ENCODE results near the gene CTNNBL1. TPM values are rescaled to one million over a fixed set of nuclear protein-coding genes. Genes with fewer than 3 reads are reported as not detected.

Gene CTNNBL1
- polyA plus RNA-seq, 1 of the 3 experiments (the other 2 are of a cell fraction) = 29.5 TPM

DNA sequence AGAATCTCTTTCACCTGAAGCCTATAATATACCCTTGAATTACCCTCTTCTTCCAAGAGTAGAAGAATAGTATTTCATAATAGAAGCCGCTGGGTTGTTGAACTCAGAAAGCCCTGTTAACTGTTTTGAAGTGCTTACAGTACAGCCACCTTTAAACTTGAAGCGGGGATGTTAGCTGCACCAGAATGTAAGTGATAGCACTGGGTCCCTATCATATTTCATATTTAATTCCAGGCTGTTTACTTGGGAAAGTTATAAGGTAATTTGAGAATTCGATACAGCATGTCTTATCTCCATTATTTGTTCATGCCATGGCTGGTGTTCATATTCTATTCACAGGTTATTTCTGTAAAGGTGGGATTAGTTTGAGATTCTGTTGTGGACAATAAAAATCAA, 145.6 kb downstream of the CTNNBL1 start:
- no peak overlapping the region for H3K9ac ChIP-seq
- TF ChIP-seq, protein P1, sequence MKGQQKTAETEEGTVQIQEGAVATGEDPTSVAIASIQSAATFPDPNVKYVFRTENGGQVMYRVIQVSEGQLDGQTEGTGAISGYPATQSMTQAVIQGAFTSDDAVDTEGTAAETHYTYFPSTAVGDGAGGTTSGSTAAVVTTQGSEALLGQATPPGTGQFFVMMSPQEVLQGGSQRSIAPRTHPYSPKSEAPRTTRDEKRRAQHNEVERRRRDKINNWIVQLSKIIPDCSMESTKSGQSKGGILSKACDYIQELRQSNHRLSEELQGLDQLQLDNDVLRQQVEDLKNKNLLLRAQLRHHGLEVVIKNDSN (IDR thresholded peaks at IDR 0.05; ENCODE audit: borderline replicate concordance, low read depth) = no peak
- TF ChIP-seq EZH2phosphoT487 (IDR thresholded peaks at IDR 0.05; ENCODE audit: borderline replicate concordance, low read depth) (no peak), FOXJ3 (CRISPR knock-in tag; IDR thresholded peaks at IDR 0.05) (no peak), TEAD4 (IDR thresholded peaks at IDR 0.05; ENCODE audit: borderline replicate concordance, insufficient read depth) (no peak), SMC3 (IDR thresholded peaks at IDR 0.05; ENCODE audit: low read depth, low read length) (no peak), FOXM1 (IDR thresholded peaks at IDR 0.05; ENCODE audit: low read depth) (no peak), TCF12 (IDR thresholded peaks at IDR 0.05) (no peak), NRF1 (IDR thresholded peaks at IDR 0.05; ENCODE audit: low read depth, low read length) (no peak)
- TF ChIP-seq, protein P2, sequence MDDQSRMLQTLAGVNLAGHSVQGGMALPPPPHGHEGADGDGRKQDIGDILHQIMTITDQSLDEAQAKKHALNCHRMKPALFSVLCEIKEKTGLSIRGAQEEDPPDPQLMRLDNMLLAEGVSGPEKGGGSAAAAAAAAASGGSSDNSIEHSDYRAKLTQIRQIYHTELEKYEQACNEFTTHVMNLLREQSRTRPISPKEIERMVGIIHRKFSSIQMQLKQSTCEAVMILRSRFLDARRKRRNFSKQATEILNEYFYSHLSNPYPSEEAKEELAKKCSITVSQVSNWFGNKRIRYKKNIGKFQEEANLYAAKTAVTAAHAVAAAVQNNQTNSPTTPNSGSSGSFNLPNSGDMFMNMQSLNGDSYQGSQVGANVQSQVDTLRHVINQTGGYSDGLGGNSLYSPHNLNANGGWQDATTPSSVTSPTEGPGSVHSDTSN (IDR thresholded peaks at IDR 0.05) = no peak
- TF ChIP-seq, protein P3, sequence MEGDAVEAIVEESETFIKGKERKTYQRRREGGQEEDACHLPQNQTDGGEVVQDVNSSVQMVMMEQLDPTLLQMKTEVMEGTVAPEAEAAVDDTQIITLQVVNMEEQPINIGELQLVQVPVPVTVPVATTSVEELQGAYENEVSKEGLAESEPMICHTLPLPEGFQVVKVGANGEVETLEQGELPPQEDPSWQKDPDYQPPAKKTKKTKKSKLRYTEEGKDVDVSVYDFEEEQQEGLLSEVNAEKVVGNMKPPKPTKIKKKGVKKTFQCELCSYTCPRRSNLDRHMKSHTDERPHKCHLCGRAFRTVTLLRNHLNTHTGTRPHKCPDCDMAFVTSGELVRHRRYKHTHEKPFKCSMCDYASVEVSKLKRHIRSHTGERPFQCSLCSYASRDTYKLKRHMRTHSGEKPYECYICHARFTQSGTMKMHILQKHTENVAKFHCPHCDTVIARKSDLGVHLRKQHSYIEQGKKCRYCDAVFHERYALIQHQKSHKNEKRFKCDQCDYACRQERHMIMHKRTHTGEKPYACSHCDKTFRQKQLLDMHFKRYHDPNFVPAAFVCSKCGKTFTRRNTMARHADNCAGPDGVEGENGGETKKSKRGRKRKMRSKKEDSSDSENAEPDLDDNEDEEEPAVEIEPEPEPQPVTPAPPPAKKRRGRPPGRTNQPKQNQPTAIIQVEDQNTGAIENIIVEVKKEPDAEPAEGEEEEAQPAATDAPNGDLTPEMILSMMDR (IDR thresholded peaks at IDR 0.05) = no peak

DNA sequence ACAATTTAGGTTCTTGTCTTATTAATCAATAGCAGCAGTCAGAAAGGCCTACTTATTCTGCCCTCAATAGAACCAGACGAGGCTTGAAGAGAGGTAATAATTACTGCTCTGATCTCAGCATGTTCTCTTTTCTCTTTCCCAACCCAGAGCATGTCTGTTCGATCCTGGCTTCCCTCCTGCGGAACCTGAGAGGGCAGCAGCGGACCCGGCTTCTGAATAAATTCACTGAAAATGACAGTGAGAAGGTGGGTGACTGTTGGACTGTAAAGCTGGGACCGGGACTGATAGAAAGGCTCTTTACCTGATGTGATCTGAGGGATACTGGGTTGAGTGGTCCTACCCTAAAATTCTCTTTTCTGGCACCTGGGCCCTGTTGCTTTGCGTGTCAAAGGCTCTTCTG, 146.1 kb downstream of the CTNNBL1 start:
- Histone ChIP-seq H3K4me2 (no peak overlapping the region), H3K4me3 (ENCODE audit: low read depth in 2 of 2, low read length in 1 of 2) (no peak overlapping the region), H3F3A (replicated peaks; ENCODE audit: insufficient read depth) (no peaks in the 10 kb centered on the region), H3K4me1 (ENCODE audit: control insufficient read depth in 1 of 2, insufficient read depth in 2 of 2, low read depth in 1 of 2, low read length in 1 of 2) (peaks cover 0 to 3% of the 10 kb centered on the region in 2 experiments; a peak in 1 of 4 replicates), H3K9ac (no peak overlapping the region), H3K27ac (ENCODE audit: low read depth in 2 of 2, low read length in 1 of 2) (no peak overlapping the region), H4K20me1 (ENCODE audit: insufficient read depth) (no peaks in the 10 kb centered on the region), H3K27me3 (ENCODE audit: insufficient read depth) (no peaks in the 10 kb centered on the region), H2AFZ (ENCODE audit: low read depth) (no peak overlapping the region), H3K79me2 (ENCODE audit: insufficient read depth) (no peaks in the 10 kb centered on the region), H3K36me3 (replicated peaks in 1 of 2; ENCODE audit: control insufficient read depth in 1 of 2, insufficient read depth in 2 of 2, low read length in 1 of 2) (peaks cover 8 to 34% of the 10 kb centered on the region in 2 experiments), H3K9me2 (no peaks in the 10 kb centered on the region), H3K9me3 (no peaks in the 10 kb centered on the region)
- TF ChIP-seq FOSL2 (IDR thresholded peaks at IDR 0.05; ENCODE audit: borderline replicate concordance, low read depth) (no peak), SMC3 (IDR thresholded peaks at IDR 0.05; ENCODE audit: low read depth, low read length) (no peak), RFX5 (IDR thresholded peaks at IDR 0.05; ENCODE audit: low read length) (no peak), EP300 (IDR thresholded peaks at IDR 0.05; ENCODE audit: borderline replicate concordance in 1 of 2, low read depth in 1 of 2, low read length in 1 of 2) (no peak), NFIC (IDR thresholded peaks at IDR 0.05; ENCODE audit: borderline replicate concordance) (no peak), FOXJ3 (CRISPR knock-in tag; IDR thresholded peaks at IDR 0.05) (no peak), RCOR1 (IDR thresholded peaks at IDR 0.05; ENCODE audit: low read length) (no peak), RAD21 (IDR thresholded peaks at IDR 0.05; ENCODE audit: low read length) (no peak), JUND (IDR thresholded peaks at IDR 0.05) (no peak), MEF2A (IDR thresholded peaks at IDR 0.05; ENCODE audit: borderline replicate concordance, low read depth) (no peak), FOXM1 (IDR thresholded peaks at IDR 0.05; ENCODE audit: low read depth) (no peak)
- TF ChIP-seq, protein P4, sequence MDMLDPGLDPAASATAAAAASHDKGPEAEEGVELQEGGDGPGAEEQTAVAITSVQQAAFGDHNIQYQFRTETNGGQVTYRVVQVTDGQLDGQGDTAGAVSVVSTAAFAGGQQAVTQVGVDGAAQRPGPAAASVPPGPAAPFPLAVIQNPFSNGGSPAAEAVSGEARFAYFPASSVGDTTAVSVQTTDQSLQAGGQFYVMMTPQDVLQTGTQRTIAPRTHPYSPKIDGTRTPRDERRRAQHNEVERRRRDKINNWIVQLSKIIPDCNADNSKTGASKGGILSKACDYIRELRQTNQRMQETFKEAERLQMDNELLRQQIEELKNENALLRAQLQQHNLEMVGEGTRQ (IDR thresholded peaks at IDR 0.05; ENCODE audit: borderline replicate concordance, low read depth, low read length) = no peak
- CTCF ChIA-PET = no interaction called here
- POLR2A ChIA-PET = no interaction called here
- no peak for DNase-seq
- 97% methylated on average over 7 of the region's 7 CpGs for WGBS (ENCODE audit: low lambda C conversion rate)

More for the DNA sequence above, 145.6 kb downstream of the CTNNBL1 start:
- Histone ChIP-seq H3K79me2 (ENCODE audit: insufficient read depth) (no peaks in the 10 kb centered on the region), H3K4me2 (no peak overlapping the region), H3K36me3 (replicated peaks in 1 of 2; ENCODE audit: control insufficient read depth in 1 of 2, insufficient read depth in 2 of 2, low read length in 1 of 2) (peaks cover 8 to 34% of the 10 kb centered on the region in 2 experiments), H3K9me2 (no peaks in the 10 kb centered on the region), H3F3A (replicated peaks; ENCODE audit: insufficient read depth) (no peaks in the 10 kb centered on the region), H3K4me3 (ENCODE audit: low read depth in 2 of 2, low read length in 1 of 2) (no peak overlapping the region), H2AFZ (ENCODE audit: low read depth) (no peak overlapping the region), H3K9me3 (no peaks in the 10 kb centered on the region), H3K27me3 (ENCODE audit: insufficient read depth) (no peaks in the 10 kb centered on the region), H4K20me1 (ENCODE audit: insufficient read depth) (no peaks in the 10 kb centered on the region), H3K27ac (ENCODE audit: low read depth in 2 of 2, low read length in 1 of 2) (no peak overlapping the region), H3K4me1 (ENCODE audit: control insufficient read depth in 1 of 2, insufficient read depth in 2 of 2, low read depth in 1 of 2, low read length in 1 of 2) (peaks cover 0 to 3% of the 10 kb centered on the region in 2 experiments; a peak in 1 of 4 replicates)
- 95% methylated on average over 3 of the region's 3 CpGs for WGBS (ENCODE audit: low lambda C conversion rate)
- ChIA-PET CTCF (no interaction called here), POLR2A (no interaction called here)
- DNase-seq = no peak

Measured in SK-N-SH (cell line).